Esophagus muscularis mucosa (tissue), 4 donors: ENCODE data around the gene DTNBP1. TPM values are rescaled to one million over a fixed set of nuclear protein-coding genes. Genes with fewer than 3 reads are reported as not detected.

ENCODE experiments used
- DNase-seq: peaks from one replicate; pipeline ENCODE4 v3.0.0-alpha.2; 2017; ENCODE audit errors: extremely low spot score
- H3K27ac ChIP-seq, 4 donors: fragments of 200-600 bp; sonication (generic); replicated peaks in 1 of 4; 1 replicate in 3 of 4; 2 replicates in 1 of 4; pipeline ENCODE4 v1.5.1; 2016 to 2019; ENCODE audit warnings: mild to moderate bottlenecking in 1 of 4
- H3K27me3 ChIP-seq, 4 donors: fragments of 200-600 bp; sonication (generic); one replicate each; pipeline versions ENCODE4 v1.5.1 to v1.6.0; 2016 to 2019
- H3K36me3 ChIP-seq, 4 donors: fragments of 200-600 bp; sonication (generic); one replicate each; pipeline ENCODE4 v1.5.1; 2016 to 2019
- H3K4me1 ChIP-seq, 4 donors: fragments of 200-600 bp; sonication (generic); one replicate each; pipeline ENCODE4 v1.5.1; 2016 to 2019
- H3K4me3 ChIP-seq, 4 donors: fragments of 200-600 bp; sonication (generic); 1 replicate in 2 of 4; 2 replicates in 2 of 4; pipeline ENCODE4 v1.5.1; 2016 to 2019; ENCODE audit warnings: mild to moderate bottlenecking in 4 of 4, moderate library complexity in 1 of 4
- H3K9me3 ChIP-seq, 4 donors: fragments of 200-600 bp; sonication (generic); 1 replicate in 3 of 4; 2 replicates in 1 of 4; pipeline ENCODE4 v1.5.1; 2016 to 2019
- CTCF ChIP-seq, 3 experiments: fragments of 200-600 bp in 2 of 3; fragments of 450-650 bp in 1 of 3; sonication (generic) in 2 of 3; IDR thresholded peaks; one replicate each; pipeline ENCODE4 v1.5.1; 2017 to 2019; ENCODE audit warnings: antibody characterized with exemption in 3 of 3, mild to moderate bottlenecking in 2 of 3, moderate library complexity in 1 of 3
- EP300 ChIP-seq: sonication (generic); formaldehyde crosslinking; IDR thresholded peaks from one replicate; pipeline ENCODE4 v1.6.1; 2017; ENCODE audit warnings: antibody characterized with exemption
- POLR2A ChIP-seq: fragments of 450-650 bp; IDR thresholded peaks from one replicate; pipeline ENCODE4 v1.6.1; 2017; ENCODE audit warnings: antibody characterized with exemption, moderate library complexity, mild to moderate bottlenecking, low read depth
- POLR2AphosphoS5 ChIP-seq, 2 donors: sonication (generic); formaldehyde crosslinking; IDR thresholded peaks; one replicate each; pipeline ENCODE4 v1.6.1; 2017; ENCODE audit warnings: antibody characterized with exemption in 2 of 2
- WGBS: methylation state at CpG from one replicate; pipeline ENCODE4 v1.1.5; 2018; 5-methylcytosine and 5-hydroxymethylcytosine counted together
- intact Hi-C: fragments of 100-400 bp; cut with DNase I; formaldehyde crosslinking; loops from one replicate; pipeline ENCODE4 v1.15.1; 2023
- total RNA-seq, 4 donors: library from RNA; depleted of rRNA; stranded (reverse); fragments of >200 nt; gene quantifications; one replicate each; pipeline versions ENCODE4 v1.1.0 to v1.2.1, GENCODE V29; 2016

The DTNBP1 gene
- total RNA-seq, 4 donors from 2014 or later, result 18.3 to 26.8 (median 25.4) TPM

- 98% methylated on average over 2 of the region's 2 CpGs for WGBS
- TF ChIP-seq EP300, result no peak
- TF ChIP-seq POLR2A, result no peak
- TF ChIP-seq POLR2AphosphoS5 (IDR thresholded peaks at IDR 0.05), result no peak
- no peak for TF ChIP-seq CTCF (IDR thresholded peaks at IDR 0.05)
- DNase-seq, result no peak
- intact Hi-C loops, result no loop called here
- no peaks in the 10 kb centered on the region for H3K4me1 ChIP-seq
- peaks cover 0 to 5% (median 2%) of the 10 kb centered on the region in 4 donors for H3K36me3 ChIP-seq
- H3K27ac ChIP-seq, result no peak overlapping the region
- H3K9me3 ChIP-seq, result peaks cover 0 to 25% (median 17%) of the 10 kb centered on the region in 4 donors
- H3K27me3 ChIP-seq, result no peaks in the 10 kb centered on the region
- H3K4me3 ChIP-seq, result no peak overlapping the region
Observed at GRCh38 chr6:15643542-15643941, 19.3 kb downstream of the DTNBP1 start.

GRCh38 chr6:15642276-15642675 lies 20.6 kb downstream of the DTNBP1 start:
- WGBS, result 76% methylated on average over 4 of the region's 4 CpGs
- peaks cover 0 to 6% (median 4%) of the 10 kb centered on the region in 4 donors for H3K36me3 ChIP-seq
- DNase-seq, result no peak
- no peak overlapping the region for H3K27ac ChIP-seq
- H3K4me3 ChIP-seq, result no peak overlapping the region
- H3K27me3 ChIP-seq, result no peaks in the 10 kb centered on the region
- intact Hi-C loops, result no loop called here
- TF ChIP-seq EP300, result no peak
- TF ChIP-seq CTCF (IDR thresholded peaks at IDR 0.05), result no peak
- TF ChIP-seq POLR2AphosphoS5 (IDR thresholded peaks at IDR 0.05), result no peak
- no peak for TF ChIP-seq POLR2A
- no peaks in the 10 kb centered on the region for H3K4me1 ChIP-seq
- H3K9me3 ChIP-seq, result peaks cover 0 to 27% (median 19%) of the 10 kb centered on the region in 4 donors

DNA sequence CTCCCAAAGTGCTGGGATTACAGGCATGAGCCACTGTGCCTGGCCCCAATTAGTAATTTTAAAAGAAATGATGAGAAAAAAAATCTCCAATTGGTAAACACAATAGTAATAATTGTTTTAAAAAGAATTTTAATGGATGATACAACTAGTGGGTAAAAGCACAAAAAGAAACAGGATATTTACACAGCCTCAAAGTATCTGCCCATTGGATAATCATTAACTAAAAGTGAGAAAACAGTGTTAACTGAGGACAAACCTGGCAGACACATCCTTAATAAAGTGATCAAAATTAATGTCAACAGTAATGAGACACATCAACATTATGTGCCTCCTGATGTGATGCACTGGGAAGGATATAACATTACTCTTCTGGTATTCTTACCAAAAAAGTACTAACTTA lies 24.5 kb downstream of the DTNBP1 start:
- no peaks in the 10 kb centered on the region for H3K4me1 ChIP-seq
- intact Hi-C loops, result no loop called here
- H3K4me3 ChIP-seq, result no peak overlapping the region
- peaks cover 0 to 23% (median 13%) of the 10 kb centered on the region in 4 donors for H3K36me3 ChIP-seq
- TF ChIP-seq CTCF (IDR thresholded peaks at IDR 0.05), result no peak
- TF ChIP-seq POLR2A, result no peak
- TF ChIP-seq POLR2AphosphoS5 (IDR thresholded peaks at IDR 0.05), result no peak
- TF ChIP-seq EP300, result no peak
- no peaks in the 10 kb centered on the region for H3K27me3 ChIP-seq
- no peak for DNase-seq
- H3K9me3 ChIP-seq, result peaks cover 0 to 17% (median 9%) of the 10 kb centered on the region in 4 donors
- no peak overlapping the region for H3K27ac ChIP-seq

- TF ChIP-seq EP300 (no peak), CTCF (IDR thresholded peaks at IDR 0.05) (no peak), POLR2A (no peak), POLR2AphosphoS5 (IDR thresholded peaks at IDR 0.05) (no peak)
- intact Hi-C loops, result no loop called here
- H3K27me3 ChIP-seq, result no peaks in the 10 kb centered on the region
- H3K36me3 ChIP-seq, result peaks cover 0 to 23% (median 6%) of the 10 kb centered on the region in 4 donors
- no peak overlapping the region for H3K4me3 ChIP-seq
- DNase-seq, result no peak
- no peaks in the 10 kb centered on the region for H3K9me3 ChIP-seq
- peaks cover 0 to 17% (median 9%) of the 10 kb centered on the region in 4 donors for H3K4me1 ChIP-seq
- 85% methylated on average over 2 of the region's 2 CpGs for WGBS
- no peak overlapping the region for H3K27ac ChIP-seq
Observed at GRCh38 chr6:15631432-15631831, 31.4 kb downstream of the DTNBP1 start.

- intact Hi-C loops, result no loop called here
- no peaks in the 10 kb centered on the region for H3K9me3 ChIP-seq
Observed at GRCh38 chr6:15630202-15630601, 32.6 kb downstream of the DTNBP1 start.

More at GRCh38 chr6:15630202-15630601, 32.6 kb downstream of the DTNBP1 start:
- Histone ChIP-seq H3K27me3 (no peaks in the 10 kb centered on the region), H3K27ac (no peak overlapping the region), H3K4me3 (no peak overlapping the region), H3K4me1 (peaks cover 0 to 17% (median 9%) of the 10 kb centered on the region in 4 donors), H3K36me3 (peaks cover 0 to 23% (median 0%) of the 10 kb centered on the region in 4 donors)
- DNase-seq, result no peak
- 75% methylated on average over 1 of the region's 1 CpG for WGBS
- no peak for TF ChIP-seq POLR2AphosphoS5 (IDR thresholded peaks at IDR 0.05)
- no peak for TF ChIP-seq CTCF (IDR thresholded peaks at IDR 0.05)
- TF ChIP-seq EP300, result no peak
- TF ChIP-seq POLR2A, result no peak
